Progenitor cell of endocrine pancreas (in vitro differentiated cells): ENCODE measurements around the gene LAMC3. TPM values are rescaled to one million over a fixed set of nuclear protein-coding genes. Genes with fewer than 3 reads are reported as not detected.

Experiments
- DNase-seq: peaks from one replicate; pipeline ENCODE4 v3.0.0; 2021; ENCODE audit warnings: low spot score; ENCODE audit not compliant: unreplicated experiment
- H3K27ac Mint-ChIP-seq: 2 replicates; pipeline ENCODE4 v1.8.0; 2021; ENCODE audit warnings: mild to moderate bottlenecking, moderate library complexity, mixed read lengths
- H3K27me3 Mint-ChIP-seq: 2 replicates; pipeline ENCODE4 v1.8.0; 2021; ENCODE audit warnings: mixed read lengths
- H3K36me3 Mint-ChIP-seq: 2 replicates; pipeline ENCODE4 v1.8.0; 2022; ENCODE audit warnings: mixed read lengths; ENCODE audit not compliant: insufficient read depth
- H3K4me1 Mint-ChIP-seq: 2 replicates; pipeline ENCODE4 v1.8.0; 2021; ENCODE audit warnings: low read depth, mixed read lengths
- H3K4me3 Mint-ChIP-seq: 2 replicates; pipeline ENCODE4 v1.8.0; 2021; ENCODE audit warnings: low read depth, mild to moderate bottlenecking, moderate library complexity, mixed read lengths
- H3K9me3 Mint-ChIP-seq: 2 replicates; pipeline ENCODE4 v1.8.0; 2021; ENCODE audit warnings: low read depth, mixed read lengths
- CTCF ChIP-seq: fragments of 200-600 bp; sonication (generic); IDR thresholded peaks from one replicate; pipeline ENCODE4 v1.5.0; 2021; ENCODE audit warnings: antibody characterized with exemption, mild to moderate bottlenecking; ENCODE audit not compliant: unreplicated experiment
- total RNA-seq: library from RNA; stranded (reverse); gene quantifications from 2 replicates; pipeline ENCODE4 v1.2.1, GENCODE V29; 2021

LAMC3 gene
- total RNA-seq, 1 donor from 2014 or later, result 0.12 TPM

DNA sequence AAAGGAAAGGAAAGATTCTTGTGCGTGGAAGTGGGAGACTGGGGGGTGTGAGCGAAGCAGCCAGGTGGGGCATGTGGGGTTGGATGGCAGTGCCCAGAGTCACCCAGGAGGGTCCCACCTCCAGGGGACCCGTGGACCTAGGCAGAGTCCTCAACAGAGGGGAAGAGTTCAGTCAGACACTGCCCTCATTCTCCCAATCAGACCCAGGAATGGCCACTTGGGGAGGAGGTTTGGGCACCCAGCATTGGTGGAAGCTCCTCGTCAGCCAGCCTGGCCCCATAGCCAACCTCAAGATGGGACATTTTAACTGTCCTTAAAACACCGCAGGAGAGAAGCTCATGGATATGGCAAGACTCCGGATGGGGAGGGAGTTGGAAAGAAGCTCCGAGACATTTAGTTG lies 21.9 kb upstream of the LAMC3 start:
- Mint-ChIP-seq H3K36me3 (no peaks in the 10 kb centered on the region), H3K27me3 (peaks cover 25% of the 10 kb centered on the region), H3K9me3 (no peaks in the 10 kb centered on the region), H3K27ac (no peak overlapping the region), H3K4me1 (peaks cover 5% of the 10 kb centered on the region), H3K4me3 (no peak overlapping the region)
- no peak for TF ChIP-seq CTCF
- DNase-seq, result no peak

- no peak for DNase-seq
- H3K27me3 Mint-ChIP-seq, result peaks cover 27% of the 10 kb centered on the region
- no peak for TF ChIP-seq CTCF
- no peaks in the 10 kb centered on the region for H3K36me3 Mint-ChIP-seq
- H3K9me3 Mint-ChIP-seq, result no peaks in the 10 kb centered on the region
- no peak overlapping the region for H3K4me3 Mint-ChIP-seq
- H3K27ac Mint-ChIP-seq, result no peak overlapping the region
- H3K4me1 Mint-ChIP-seq, result peaks cover 3% of the 10 kb centered on the region
Observed at GRCh38 chr9:130987738-130988399, 21.1 kb upstream of the LAMC3 start.

DNA sequence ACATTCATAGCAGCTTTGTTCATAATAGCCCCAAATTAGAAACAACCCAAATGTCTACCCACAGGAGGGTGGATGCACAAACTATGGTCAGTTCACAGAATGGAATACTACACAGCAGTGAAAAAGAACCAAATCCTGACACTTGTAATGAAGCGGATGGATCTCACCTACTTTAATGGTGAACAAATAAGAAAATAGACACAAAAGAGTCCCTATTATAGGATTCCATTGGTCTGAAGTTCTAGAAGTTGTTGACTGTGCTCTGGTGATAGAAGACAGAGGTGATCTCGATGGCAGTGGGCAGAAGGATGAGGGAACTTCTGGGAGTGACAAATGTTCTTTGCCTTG lies 20.6 kb upstream of the LAMC3 start:
- DNase-seq, result no peak
- no peak overlapping the region for H3K27ac Mint-ChIP-seq
- peaks cover 27% of the 10 kb centered on the region for H3K27me3 Mint-ChIP-seq
- peaks cover 3% of the 10 kb centered on the region for H3K4me1 Mint-ChIP-seq
- no peaks in the 10 kb centered on the region for H3K9me3 Mint-ChIP-seq
- H3K4me3 Mint-ChIP-seq, result no peak overlapping the region
- no peak for TF ChIP-seq CTCF
- no peaks in the 10 kb centered on the region for H3K36me3 Mint-ChIP-seq

GRCh38 chr9:130988905-130989304 lies 20.1 kb upstream of the LAMC3 start:
- no peaks in the 10 kb centered on the region for H3K36me3 Mint-ChIP-seq

GRCh38 chr9:130989391-130989790 lies 19.6 kb upstream of the LAMC3 start:
- no peak for TF ChIP-seq CTCF
- Mint-ChIP-seq H3K4me3 (no peak overlapping the region), H3K27me3 (peaks cover 27% of the 10 kb centered on the region), H3K9me3 (no peaks in the 10 kb centered on the region), H3K4me1 (peaks cover 5% of the 10 kb centered on the region), H3K27ac (no peak overlapping the region), H3K36me3 (no peaks in the 10 kb centered on the region)
- DNase-seq, result no peak

More at GRCh38 chr9:130988905-130989304, 20.1 kb upstream of the LAMC3 start:
- peaks cover 27% of the 10 kb centered on the region for H3K27me3 Mint-ChIP-seq
- H3K4me1 Mint-ChIP-seq, result peaks cover 3% of the 10 kb centered on the region
- TF ChIP-seq CTCF, result no peak
- H3K27ac Mint-ChIP-seq, result no peak overlapping the region
- H3K9me3 Mint-ChIP-seq, result no peaks in the 10 kb centered on the region
- no peak overlapping the region for H3K4me3 Mint-ChIP-seq
- no peak for DNase-seq
